Astrocyte (in vitro differentiated cells and primary cell): ENCODE results near the gene VASP. TPM values are rescaled to one million over a fixed set of nuclear protein-coding genes. Genes with fewer than 3 reads are reported as not detected.
A peak's percentile ranks its signal among the peaks of the same experiment; 100 is the strongest.

ENCODE experiments used
- DNase-seq: peaks from one replicate; pipeline ENCODE4 v3.0.0-alpha.2; 2010; ENCODE audit warnings: low read depth
- FAIRE-seq: peaks from 2 replicates; lab custom pipeline; 2011; peaks lifted over from hg19 to GRCh38; lab: Jason Lieb, UNC
- H2AFZ ChIP-seq: 2 replicates; pipeline ENCODE4 v1.6.0; 2012; ENCODE audit warnings: low read depth, low read length, inconsistent platforms
- H3K27ac ChIP-seq: 2 replicates; pipeline ENCODE4 v1.5.1; 2011; ENCODE audit warnings: low read depth, low read length, inconsistent platforms
- H3K27me3 ChIP-seq: 2 replicates; pipeline ENCODE4 v1.6.0; 2011; ENCODE audit warnings: low read length, inconsistent platforms; ENCODE audit not compliant: insufficient read depth
- H3K36me3 ChIP-seq: 2 replicates; pipeline ENCODE4 v1.5.1; 2011; ENCODE audit warnings: low read length, inconsistent platforms; ENCODE audit not compliant: insufficient read depth
- H3K4me1 ChIP-seq: 2 replicates; pipeline ENCODE4 v1.5.1; 2011; ENCODE audit warnings: low read length, inconsistent platforms; ENCODE audit not compliant: insufficient read depth
- H3K4me2 ChIP-seq: 2 replicates; pipeline ENCODE4 v1.6.0; 2012; ENCODE audit warnings: low read length, inconsistent platforms
- H3K4me3 ChIP-seq: 2 replicates; pipeline ENCODE4 v1.5.1; 2011; ENCODE audit warnings: low read depth, mild to moderate bottlenecking, low read length, inconsistent platforms; ENCODE audit not compliant: insufficient read depth
- H3K79me2 ChIP-seq: 2 replicates; pipeline ENCODE4 v1.6.0; 2012; ENCODE audit warnings: mild to moderate bottlenecking, low read length, inconsistent platforms; ENCODE audit not compliant: insufficient read depth
- H3K9ac ChIP-seq: 2 replicates; pipeline ENCODE4 v1.6.0; 2012; ENCODE audit warnings: mild to moderate bottlenecking, low read length, inconsistent platforms
- H3K9me3 ChIP-seq: 2 replicates; pipeline ENCODE4 v1.5.1; 2012; ENCODE audit warnings: low read depth, mild to moderate bottlenecking, low read length, inconsistent platforms; ENCODE audit not compliant: insufficient read depth
- H4K20me1 ChIP-seq: 2 replicates; pipeline ENCODE4 v1.6.0; 2012; ENCODE audit warnings: low read length, inconsistent platforms; ENCODE audit not compliant: insufficient read depth
- H3K27ac Mint-ChIP-seq: one replicate; pipeline ENCODE4 v1.8.0; 2021; ENCODE audit warnings: mild to moderate bottlenecking, mixed read lengths; ENCODE audit not compliant: unreplicated experiment
- H3K27me3 Mint-ChIP-seq: one replicate; pipeline ENCODE4 v1.8.0; 2021; ENCODE audit warnings: low read depth, mixed read lengths; ENCODE audit not compliant: unreplicated experiment
- H3K36me3 Mint-ChIP-seq: one replicate; pipeline ENCODE4 v1.8.0; 2021; ENCODE audit warnings: low read depth, mixed read lengths; ENCODE audit not compliant: unreplicated experiment
- H3K4me1 Mint-ChIP-seq: one replicate; pipeline ENCODE4 v1.8.0; 2021; ENCODE audit warnings: low read depth, mixed read lengths; ENCODE audit not compliant: unreplicated experiment
- H3K4me3 Mint-ChIP-seq: one replicate; pipeline ENCODE4 v1.8.0; 2021; ENCODE audit warnings: mild to moderate bottlenecking, moderate library complexity, mixed read lengths; ENCODE audit not compliant: unreplicated experiment
- H3K9me3 Mint-ChIP-seq: one replicate; pipeline ENCODE4 v1.8.0; 2021; ENCODE audit warnings: mild to moderate bottlenecking, mixed read lengths; ENCODE audit not compliant: unreplicated experiment
- EZH2 ChIP-seq: IDR thresholded peaks from 2 replicates; pipeline ENCODE4 v1.6.1; 2012; ENCODE audit warnings: mild to moderate bottlenecking, low read length, inconsistent platforms; ENCODE audit not compliant: insufficient read depth
- total RNA-seq: library from RNA; stranded (reverse); gene quantifications from 2 replicates; pipeline ENCODE4 v1.2.1, GENCODE V29; 2021
- TF ChIP-seq, protein P1 (sequence below): IDR thresholded peaks from 2 replicates; pipeline ENCODE4 v1.5.1; 2011; ENCODE audit warnings: low read depth, mild to moderate bottlenecking, inconsistent platforms, low read length, moderate library complexity; ENCODE audit not compliant: insufficient read depth

Gene VASP
- total RNA-seq, 1 donor from 2014 or later, result 222 TPM

- peaks cover 61% of the 10 kb centered on the region for H4K20me1 ChIP-seq
Observed at GRCh38 chr19:45558399-45558878, 51.2 kb downstream of the VASP start.

DNA sequence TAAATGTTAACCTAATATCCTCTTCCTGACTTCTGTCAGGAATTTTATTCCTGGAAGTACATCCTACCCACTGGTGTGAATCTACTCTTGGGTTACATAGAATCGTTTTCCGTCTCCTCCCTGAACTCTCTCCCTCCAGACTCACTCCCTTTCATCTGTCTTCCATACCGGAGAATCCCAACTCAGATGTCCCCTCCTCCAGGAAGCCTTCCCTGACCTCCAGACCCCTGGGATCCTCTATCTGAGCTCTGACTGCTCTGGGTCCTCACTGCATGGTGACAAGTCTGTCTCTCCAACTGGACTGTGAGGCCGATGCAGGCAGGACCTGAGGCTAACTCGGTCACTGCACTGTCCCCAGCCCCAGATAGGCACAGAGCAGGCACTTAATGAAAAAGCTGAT lies 52.8 kb downstream of the VASP start:
- H4K20me1 ChIP-seq, result peaks cover 47% of the 10 kb centered on the region
- no peaks in the 10 kb centered on the region for H3K9me3 ChIP-seq
- no peak overlapping the region for H2AFZ ChIP-seq
- H3K27ac Mint-ChIP-seq, result peak overlapping the region; percentile 22
- H3K79me2 ChIP-seq, result peaks cover 3% of the 10 kb centered on the region
- H3K27ac ChIP-seq, result no peak overlapping the region
- no peak overlapping the region for H3K4me2 ChIP-seq
- peaks cover 5% of the 10 kb centered on the region for H3K4me1 ChIP-seq
- H3K4me1 Mint-ChIP-seq, result peaks cover 4% of the 10 kb centered on the region
- peaks cover 6% of the 10 kb centered on the region for H3K36me3 Mint-ChIP-seq
- H3K4me3 ChIP-seq, result no peak overlapping the region
- no peak overlapping the region for H3K4me3 Mint-ChIP-seq
- no peak for FAIRE-seq
- DNase-seq, result no peak
- H3K9ac ChIP-seq, result no peak overlapping the region
- no peaks in the 10 kb centered on the region for H3K27me3 Mint-ChIP-seq
- no peaks in the 10 kb centered on the region for H3K36me3 ChIP-seq
- TF ChIP-seq, protein P1, sequence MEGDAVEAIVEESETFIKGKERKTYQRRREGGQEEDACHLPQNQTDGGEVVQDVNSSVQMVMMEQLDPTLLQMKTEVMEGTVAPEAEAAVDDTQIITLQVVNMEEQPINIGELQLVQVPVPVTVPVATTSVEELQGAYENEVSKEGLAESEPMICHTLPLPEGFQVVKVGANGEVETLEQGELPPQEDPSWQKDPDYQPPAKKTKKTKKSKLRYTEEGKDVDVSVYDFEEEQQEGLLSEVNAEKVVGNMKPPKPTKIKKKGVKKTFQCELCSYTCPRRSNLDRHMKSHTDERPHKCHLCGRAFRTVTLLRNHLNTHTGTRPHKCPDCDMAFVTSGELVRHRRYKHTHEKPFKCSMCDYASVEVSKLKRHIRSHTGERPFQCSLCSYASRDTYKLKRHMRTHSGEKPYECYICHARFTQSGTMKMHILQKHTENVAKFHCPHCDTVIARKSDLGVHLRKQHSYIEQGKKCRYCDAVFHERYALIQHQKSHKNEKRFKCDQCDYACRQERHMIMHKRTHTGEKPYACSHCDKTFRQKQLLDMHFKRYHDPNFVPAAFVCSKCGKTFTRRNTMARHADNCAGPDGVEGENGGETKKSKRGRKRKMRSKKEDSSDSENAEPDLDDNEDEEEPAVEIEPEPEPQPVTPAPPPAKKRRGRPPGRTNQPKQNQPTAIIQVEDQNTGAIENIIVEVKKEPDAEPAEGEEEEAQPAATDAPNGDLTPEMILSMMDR, result no peak
- TF ChIP-seq EZH2, result no peak
- no peaks in the 10 kb centered on the region for H3K9me3 Mint-ChIP-seq
- H3K27me3 ChIP-seq, result no peaks in the 10 kb centered on the region

More at GRCh38 chr19:45558399-45558878, 51.2 kb downstream of the VASP start:
- TF ChIP-seq, protein P1, result peak; percentile 72
- no peak for TF ChIP-seq EZH2
- Mint-ChIP-seq H3K27me3 (no peaks in the 10 kb centered on the region), H3K36me3 (peaks cover 8% of the 10 kb centered on the region), H3K4me3 (no peak overlapping the region), H3K27ac (peak overlapping the region; percentile 47), H3K4me1 (peaks cover 4% of the 10 kb centered on the region), H3K9me3 (no peaks in the 10 kb centered on the region)
- no peak overlapping the region for H2AFZ ChIP-seq
- DNase-seq, result no peak
- peaks cover 5% of the 10 kb centered on the region for H3K4me1 ChIP-seq
- no peak overlapping the region for H3K4me2 ChIP-seq
- H3K9me3 ChIP-seq, result no peaks in the 10 kb centered on the region
- H3K79me2 ChIP-seq, result no peaks in the 10 kb centered on the region
- FAIRE-seq, result no peak
- no peak overlapping the region for H3K9ac ChIP-seq
- H3K27ac ChIP-seq, result no peak overlapping the region
- H3K27me3 ChIP-seq, result no peaks in the 10 kb centered on the region
- no peaks in the 10 kb centered on the region for H3K36me3 ChIP-seq
- no peak overlapping the region for H3K4me3 ChIP-seq

- peaks cover 4% of the 10 kb centered on the region for H3K4me1 Mint-ChIP-seq
Observed at GRCh38 chr19:45560686-45561085, 53.4 kb downstream of the VASP start.

More at GRCh38 chr19:45560686-45561085, 53.4 kb downstream of the VASP start:
- Histone ChIP-seq H3K9me3 (no peaks in the 10 kb centered on the region), H3K4me1 (peaks cover 5% of the 10 kb centered on the region), H3K36me3 (no peaks in the 10 kb centered on the region), H4K20me1 (peaks cover 44% of the 10 kb centered on the region), H3K27ac (no peak overlapping the region), H3K79me2 (peaks cover 3% of the 10 kb centered on the region), H3K4me2 (no peak overlapping the region), H3K27me3 (no peaks in the 10 kb centered on the region), H2AFZ (no peak overlapping the region), H3K9ac (no peak overlapping the region), H3K4me3 (no peak overlapping the region)
- Mint-ChIP-seq H3K27me3 (no peaks in the 10 kb centered on the region), H3K36me3 (peaks cover 5% of the 10 kb centered on the region), H3K9me3 (no peaks in the 10 kb centered on the region), H3K4me3 (no peak overlapping the region), H3K27ac (no peak overlapping the region)
- DNase-seq, result no peak
- no peak for FAIRE-seq
- no peak for TF ChIP-seq EZH2
- TF ChIP-seq, protein P1, result no peak
